GOT3 (cell line): ENCODE data around the gene PDE8B.
A peak's percentile ranks its signal among the peaks of the same experiment; 100 is the strongest.
"Not testable (repeated sequence)": the region's sequence is repeated elsewhere in the genome, so short reads cannot be mapped to it uniquely, and the experiment has no call there.

ENCODE experiments used
- DNase-seq: peaks from one replicate; lab custom pipeline; 2025; ENCODE audit warnings: mixed read lengths; lab: John Stamatoyannopoulos, UW

The PDE8B gene

DNA sequence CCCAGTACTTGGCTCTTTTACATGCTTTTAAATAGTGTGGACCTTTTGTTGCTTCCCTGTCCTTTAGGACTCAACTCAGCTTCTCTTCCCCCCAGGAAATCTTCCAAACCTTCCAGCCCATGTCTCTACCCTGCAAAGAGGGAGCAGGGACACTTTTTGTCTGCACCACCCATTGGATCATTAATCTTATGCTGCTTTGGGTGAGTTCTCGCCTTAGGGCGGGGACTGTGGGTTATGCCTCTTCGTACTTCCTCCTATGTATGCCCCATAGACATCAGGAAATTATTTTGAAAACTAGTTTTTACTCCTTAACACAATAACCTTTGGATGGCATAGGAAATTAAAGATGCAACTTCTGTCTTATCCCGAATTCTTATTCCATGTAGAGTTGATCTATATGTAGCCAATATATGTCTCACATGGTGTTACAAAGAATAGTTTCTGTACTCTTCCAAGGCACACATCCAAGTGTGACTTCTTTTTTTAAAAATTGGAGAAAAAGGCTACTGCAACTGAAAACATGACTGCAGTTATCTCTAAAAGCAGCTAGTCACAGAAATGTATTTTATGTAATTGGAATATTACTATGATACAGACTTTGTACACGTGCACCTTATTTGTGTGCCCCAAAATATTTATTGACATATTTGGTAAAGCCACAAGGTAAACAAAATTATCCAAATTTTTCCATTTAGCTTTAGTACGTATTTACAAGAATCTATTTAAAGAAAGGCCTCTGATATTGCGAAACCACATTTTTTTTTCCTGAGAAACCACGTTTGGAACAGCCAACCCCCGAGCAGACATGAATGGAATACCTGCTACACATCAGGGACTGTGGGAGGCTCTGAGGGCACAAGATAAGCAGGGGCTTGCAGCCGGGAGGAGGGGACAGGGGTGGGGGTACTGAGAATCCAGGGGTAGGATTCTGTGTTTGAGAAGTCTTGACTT is 148.1 kb downstream of the PDE8B start:
- DNase-seq: no peak

DNA sequence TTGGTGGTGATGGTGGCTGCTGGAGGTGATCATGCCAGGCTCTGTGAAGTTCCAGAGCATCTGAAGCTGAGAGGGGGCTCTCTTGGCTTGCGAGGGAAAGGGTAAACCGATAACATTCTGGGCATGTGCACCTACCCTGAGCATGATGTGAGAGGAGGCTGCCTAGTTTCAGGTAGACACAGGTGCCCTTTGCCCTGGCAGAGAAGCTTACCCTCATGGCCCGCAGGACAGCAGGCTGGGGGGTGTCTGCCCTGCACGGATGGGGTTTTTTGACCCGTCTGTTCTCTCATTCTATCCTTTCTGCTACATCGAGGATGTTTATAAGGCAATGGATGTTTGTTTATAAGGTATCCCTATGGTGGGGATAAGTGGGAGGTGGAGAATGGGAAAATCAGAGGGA is 148.8 kb downstream of the PDE8B start:
- no peak for DNase-seq

DNA sequence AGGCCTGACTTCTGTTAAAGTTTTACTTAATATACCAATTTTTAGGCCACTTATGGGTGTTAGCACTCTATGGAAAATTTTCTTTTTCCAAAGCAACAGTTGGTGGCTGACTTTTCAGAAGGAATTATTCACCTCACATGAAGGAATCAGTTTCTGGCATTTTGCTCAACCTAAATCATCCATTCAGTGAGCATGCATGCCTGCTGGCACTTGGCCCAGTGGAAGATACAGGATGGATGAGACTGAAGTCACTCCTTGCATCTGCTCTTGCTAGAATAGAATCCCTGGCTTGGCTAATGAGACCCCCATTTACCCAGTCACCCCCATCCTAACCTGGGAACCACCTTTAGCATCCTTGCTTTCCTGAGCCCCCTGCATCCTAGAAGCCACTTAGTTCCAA is 149.9 kb downstream of the PDE8B start:
- DNase-seq: no peak

DNA sequence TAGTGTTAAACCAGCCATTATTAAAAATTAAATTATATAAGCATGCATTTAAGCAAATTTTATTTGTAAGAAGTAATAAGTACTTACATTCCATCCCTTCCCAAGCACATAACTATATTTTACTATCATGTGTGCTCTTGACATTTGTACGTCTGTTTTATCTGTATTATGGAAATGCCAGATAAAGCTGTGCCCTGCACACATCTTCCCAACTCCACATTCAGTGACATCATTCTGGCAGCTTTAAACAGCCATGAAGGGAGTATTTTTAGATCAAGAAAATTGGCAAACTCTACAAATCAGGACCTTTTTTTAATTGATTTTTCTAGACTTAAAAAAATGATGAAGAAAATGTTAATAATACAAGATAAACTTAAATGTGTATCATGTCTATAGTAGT is 150.5 kb downstream of the PDE8B start:
- DNase-seq: no peak

DNA sequence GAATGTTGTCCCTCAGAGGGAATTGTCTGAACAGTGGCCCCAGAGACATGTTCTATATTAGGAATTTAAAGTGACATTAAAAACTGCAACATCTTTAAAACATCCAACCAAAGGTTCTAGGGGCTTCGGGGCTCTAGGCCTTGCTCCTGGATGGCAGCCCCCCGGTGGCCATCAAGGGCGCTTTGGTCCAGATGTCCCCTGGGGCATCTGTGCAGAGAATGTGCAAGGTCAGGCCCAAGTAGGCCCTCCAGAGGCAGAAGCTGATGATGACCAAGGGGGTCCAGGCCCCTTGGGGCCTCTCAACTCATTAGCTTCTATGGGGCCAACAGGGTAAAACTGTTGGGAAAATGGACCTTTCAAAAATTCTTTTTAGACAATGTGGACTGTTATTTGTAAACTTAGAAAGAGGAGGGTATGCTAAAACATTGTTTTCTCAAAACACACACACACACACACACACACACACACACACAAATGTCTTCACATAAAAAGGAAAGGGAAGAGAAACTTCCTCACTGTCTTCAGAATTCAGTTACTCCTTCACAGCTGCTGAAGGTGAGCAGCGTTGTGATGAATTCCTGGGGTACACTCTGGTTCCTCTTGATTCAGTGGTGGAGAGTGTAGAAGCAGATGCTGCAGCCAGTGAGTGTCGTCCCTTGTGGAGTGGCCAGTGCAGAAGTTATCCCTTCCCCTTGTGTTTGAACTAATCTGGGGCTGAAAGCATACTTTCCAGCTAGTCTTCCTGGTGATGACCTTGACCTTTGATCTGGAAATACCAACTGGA is 156.4 kb downstream of the PDE8B start:
- no peak for DNase-seq

DNA sequence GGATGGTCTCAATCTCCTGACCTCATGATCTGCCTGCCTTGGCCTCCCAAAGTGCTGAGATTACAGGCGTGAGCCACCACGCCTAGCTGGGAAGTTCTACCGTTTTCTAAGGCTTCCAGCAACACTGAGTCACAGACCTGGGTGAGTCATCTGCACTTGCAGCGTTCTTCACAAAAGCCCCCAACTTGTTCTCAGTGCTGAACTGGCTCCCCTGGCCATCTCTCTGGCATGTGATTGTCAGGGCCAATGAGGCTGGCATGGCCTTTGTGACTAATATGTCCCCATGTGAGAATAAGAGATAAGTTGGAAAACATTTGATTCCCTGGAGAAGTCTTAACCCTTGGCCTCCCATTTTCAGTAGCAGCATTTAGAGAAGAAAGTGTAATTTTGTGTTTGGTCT is 157.3 kb downstream of the PDE8B start:
- DNase-seq: no peak

DNA sequence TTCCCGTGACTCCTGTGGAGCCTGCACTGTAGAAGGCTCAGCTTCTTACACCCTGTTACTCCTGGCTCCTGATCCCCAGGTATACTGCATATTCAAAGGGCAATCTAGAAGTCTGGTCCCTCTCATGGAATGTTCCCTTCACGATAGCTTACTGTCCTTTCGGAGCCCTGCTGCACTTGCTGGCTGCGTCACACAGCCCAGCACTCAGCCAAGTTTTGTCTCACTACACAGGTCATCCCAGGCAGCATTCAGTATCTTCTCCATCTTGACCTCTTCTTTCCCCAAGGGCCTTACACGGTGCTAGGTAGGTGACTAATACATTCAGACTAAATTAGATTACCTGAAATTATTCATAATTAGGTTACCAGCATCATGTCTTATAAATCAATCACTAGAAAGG is 157.9 kb downstream of the PDE8B start:
- no peak for DNase-seq

DNA sequence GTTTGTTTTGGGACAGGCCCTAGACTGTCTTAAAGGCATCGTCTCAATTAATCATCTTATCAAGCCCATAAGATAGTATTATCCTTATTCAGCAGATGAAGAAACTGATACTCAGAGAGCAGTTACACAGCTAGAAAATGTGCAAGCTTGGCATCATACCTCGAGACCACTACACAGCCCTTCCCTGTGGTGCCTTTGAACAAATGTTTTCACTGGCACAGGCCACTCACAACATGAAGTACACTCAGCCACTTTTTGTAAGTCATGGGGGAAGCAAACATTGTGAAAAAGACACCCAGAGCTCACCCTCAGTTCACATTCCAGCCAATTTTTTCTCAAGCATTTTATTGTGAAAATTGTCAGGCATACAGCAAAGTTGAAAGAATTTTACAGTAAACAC is 159.1 kb downstream of the PDE8B start:
- DNase-seq: no peak

DNA sequence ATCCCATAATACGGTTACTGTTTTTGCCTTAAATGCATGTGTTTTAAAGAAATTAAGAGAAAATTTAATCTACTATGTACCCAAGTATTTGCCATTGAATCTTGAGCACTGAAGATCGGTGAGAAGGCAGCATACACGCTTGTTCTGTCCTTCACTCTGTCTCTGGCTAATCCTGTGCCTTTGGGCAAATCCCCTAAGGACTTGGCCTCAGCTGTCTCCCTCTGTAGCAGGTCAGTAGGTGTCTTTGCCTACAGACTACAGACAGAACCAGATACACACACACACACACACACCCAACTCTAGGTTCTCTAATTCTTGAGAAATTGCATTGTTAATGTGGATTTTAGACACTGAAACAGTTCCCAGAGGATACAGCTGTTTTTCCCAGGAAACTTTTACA is 164.2 kb downstream of the PDE8B start:
- DNase-seq: no peak

DNA sequence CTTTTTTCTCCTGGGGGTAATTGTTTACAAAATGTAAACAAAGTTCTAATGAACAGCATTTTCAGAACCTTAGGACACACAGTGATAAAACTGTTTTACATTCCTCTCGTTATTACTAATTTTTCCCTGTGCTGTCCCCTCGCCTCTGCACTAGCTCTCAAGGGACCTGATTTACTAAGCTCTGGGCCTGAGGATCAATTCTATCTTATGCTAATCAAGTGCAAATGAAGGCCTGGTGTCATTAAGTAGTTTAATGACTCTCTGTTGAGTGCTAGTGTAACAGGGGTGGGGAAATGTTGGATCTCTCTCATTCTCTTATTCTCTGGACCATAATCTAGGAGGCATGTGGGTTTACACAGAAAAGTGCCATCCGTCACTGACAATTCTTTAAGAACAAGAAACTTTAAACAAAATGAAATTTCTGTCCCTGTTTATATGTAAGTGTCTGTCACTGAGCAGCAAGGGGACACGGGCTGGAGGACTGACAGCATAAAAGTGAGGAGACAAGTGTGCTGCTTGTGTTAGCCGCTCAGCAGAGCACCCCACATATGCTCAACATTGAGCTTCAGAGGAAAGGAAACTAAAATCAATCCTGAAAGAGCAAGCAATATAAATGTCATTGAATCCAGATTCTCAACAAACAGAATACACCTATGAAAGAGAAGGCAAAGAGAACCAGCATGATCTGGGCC is 166.3 kb downstream of the PDE8B start:
- DNase-seq: no peak

DNA sequence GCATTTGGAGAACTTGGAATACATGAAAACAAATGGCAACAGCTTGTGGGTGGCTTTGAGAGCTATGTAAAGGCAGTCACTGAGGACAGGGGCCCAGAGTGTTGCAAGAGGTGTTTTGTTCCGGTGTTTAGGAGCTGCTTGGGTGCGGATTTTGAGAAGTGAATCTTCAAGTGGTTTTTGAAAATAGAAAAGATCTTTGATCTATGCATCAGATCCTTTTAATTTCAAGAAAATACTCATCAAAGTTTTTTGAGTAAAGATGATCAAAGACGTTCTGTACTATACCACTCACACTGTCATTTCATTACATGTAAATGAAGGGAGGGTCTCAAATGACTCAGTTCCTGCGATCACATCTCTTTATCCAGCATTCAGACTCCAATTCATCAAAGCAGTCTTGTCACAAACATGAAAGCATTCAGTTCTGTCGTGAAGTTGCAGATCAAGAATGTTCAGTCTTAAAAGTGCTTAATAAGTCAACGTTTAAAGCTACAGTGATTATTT is 169.1 kb downstream of the PDE8B start:
- DNase-seq: no peak

DNA sequence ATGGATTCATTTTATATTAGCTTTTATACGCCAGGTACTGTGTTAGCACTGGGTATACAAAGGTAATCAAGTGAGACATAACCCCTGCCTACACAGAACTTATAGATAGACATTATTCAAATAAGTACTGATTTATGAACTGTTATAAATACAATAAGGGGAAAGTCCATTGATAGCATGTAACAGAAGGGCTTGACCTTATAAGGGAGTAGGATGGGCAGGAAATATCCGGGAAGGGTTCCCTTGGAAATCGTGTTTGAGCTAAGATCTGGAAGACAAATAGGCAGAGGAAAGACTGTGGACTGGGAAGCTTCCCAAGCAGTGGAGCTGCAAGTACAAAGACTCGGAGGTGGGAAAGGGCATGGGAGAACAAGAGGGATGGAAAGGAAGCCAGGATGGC is 170.2 kb downstream of the PDE8B start:
- no peak for DNase-seq

DNA sequence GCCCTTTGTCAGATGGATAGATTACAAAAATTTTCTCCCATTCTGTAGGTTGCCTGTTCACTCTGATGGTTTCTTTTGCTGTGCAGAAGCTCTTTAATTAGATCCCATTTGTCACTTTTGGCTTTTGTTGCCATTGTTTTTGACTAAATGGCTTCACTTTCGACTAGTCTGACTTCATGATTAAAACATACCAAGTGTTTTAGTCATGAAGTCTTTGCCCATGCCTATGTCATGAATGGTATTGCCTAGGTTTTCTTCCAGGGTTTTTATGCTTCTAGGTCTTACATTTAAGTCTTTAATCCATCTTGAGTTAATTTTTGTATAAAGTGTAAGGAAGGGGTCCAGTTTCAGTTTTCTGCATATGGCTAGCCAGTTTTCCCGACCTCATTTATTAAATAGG is 172.9 kb downstream of the PDE8B start:
- DNase-seq: not testable (repeated sequence)

DNA sequence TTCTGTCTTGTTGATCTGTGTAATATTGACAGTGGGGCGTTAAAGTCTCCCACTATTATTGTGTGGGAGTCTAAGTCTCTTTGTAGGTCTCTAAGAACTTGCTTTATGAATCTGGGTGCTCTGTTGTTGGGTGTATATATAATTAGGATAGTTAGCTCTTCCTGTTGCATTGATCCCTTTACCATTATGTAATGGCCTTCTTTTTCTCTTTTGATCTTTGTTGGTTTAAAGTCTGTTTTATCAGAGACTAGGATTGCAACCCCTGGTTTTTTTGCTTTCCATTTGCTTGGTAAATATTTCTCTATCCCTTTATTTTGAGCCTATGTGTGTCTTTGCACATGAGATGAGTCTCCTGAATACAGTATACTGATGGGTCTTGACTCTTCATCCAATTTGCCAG is 175.9 kb downstream of the PDE8B start:
- DNase-seq: not testable (repeated sequence)

DNA sequence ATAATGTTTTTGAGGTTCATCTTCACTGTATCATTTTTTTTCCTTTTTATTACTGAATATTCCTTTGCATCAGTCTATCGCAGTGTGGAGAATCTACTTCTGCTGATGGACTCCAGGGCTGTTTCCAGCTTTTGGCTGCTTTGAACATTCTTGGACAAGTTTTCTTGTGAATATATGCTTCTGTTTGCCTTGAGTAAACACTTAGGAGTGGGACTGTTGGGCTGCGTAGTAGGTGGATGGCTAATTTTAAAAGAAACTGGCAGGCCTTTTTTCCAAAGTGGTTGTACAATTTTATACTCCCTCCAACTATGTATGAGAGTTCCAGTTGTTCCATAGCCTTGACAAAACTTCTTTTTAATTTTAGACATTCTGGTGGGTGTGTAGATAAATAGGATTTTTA is 179.3 kb downstream of the PDE8B start:
- DNase-seq: no peak

DNA sequence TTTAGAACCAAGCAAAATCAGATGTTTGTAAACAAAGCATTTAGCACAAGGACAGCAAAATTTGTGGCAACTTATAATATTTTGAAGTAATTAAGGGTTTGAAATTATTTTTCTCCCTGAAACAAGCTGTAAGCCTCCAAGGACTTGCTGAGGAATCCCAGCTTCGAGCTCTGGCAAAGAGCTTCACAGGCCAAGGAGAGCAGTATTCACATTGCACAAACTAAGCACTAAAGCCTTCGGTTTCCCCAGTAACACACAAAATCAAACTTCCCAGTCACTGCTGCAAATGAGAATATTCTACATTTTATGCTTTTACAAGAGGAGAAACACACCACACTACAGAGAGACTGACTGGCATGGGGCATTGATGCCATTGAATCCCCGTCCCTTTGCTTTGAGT is 179.7 kb downstream of the PDE8B start:
- no peak for DNase-seq

DNA sequence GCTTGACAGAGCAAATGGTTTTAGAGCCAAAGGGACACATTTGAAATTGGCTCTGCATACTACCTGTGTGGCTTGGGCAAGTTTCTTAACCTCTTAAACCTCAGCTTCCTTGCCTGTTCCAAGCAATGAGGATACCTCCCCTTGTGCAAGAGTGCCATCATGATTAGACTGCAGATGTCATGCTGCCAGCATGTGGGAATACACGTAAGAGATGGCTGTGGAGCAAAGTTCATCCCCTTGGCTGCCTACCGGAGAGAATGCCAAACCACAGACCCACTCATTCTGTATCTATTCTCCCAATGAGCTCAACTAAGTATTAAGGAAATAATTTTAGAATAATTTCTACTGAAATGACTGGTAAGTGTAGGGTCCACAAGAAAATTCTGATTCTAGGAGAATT is 180.3 kb downstream of the PDE8B start:
- DNase-seq: peak; percentile 10

DNA sequence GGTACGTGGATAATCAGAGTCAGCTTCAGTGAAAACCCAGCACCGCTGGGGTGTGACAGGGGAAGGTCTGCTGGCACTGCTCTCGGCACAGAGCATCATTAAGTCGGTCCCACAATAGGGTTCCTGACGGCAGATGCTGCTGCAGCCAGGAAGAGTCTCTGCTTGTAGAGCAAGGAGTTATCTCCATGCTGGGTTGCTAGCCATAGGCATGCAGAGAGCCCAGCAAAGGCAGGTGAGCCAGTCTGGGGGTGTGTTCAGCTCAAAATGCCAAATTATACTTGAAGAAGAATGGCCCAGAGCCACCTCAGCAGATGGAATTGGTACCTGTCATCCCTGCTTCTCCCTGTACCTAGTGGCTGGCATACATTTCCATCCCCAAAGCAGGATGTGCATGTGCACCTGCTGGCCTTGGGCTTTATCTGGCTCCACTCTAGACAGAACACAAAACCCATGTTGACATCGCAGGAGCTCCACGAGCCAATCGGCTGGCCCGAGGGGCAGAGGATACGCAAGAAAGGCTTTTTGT is 180.8 kb downstream of the PDE8B start:
- DNase-seq: no peak

DNA sequence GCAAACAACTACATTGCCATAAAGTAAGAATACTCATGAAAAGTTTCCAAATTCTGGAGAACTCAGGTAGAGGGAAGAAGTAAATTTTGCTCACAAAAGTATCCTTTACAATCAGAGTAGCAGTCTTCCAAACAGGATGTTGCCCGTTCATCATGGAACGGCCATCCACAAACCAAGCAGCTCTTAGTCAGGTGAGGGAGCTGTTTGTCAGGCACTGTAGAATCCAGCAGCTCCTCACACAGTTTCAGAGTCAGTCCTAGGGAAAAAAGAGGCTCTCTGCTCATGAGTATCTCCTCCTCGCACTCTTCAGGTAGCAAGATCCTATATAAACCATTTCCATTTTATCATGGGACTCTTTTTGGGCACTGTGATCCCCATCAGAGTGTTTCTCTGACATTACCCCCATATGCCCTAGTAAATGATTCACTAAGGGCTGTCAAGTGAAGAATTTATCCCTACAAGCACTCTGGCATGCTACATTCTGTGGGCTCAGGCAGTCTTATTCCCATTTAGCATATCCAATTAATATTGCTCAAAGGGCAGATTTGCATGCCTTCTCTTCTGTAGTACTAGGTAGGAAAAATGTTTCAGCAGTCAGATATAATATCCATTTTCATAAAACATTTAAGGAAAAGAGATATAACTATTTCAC is 183.7 kb downstream of the PDE8B start:
- no peak for DNase-seq

DNA sequence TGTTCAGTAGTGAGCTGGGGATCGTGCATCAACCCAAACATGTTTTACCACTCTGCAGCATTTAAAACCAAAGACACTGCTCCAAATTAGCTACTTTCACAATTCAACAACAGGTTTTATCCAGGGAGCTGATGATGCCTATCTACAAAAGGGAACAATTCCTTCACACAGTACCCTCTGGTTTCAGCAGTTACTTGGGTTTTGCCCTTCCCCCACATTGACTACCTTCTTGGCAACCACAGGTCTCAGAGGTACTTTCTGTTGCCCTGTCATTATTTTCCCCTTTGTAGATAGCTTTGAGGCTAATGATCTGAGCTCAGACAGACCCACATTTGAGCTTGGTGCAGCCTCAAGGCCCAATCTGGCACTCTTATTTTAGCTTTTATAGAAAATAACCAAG is 185.5 kb downstream of the PDE8B start:
- no peak for DNase-seq

DNA sequence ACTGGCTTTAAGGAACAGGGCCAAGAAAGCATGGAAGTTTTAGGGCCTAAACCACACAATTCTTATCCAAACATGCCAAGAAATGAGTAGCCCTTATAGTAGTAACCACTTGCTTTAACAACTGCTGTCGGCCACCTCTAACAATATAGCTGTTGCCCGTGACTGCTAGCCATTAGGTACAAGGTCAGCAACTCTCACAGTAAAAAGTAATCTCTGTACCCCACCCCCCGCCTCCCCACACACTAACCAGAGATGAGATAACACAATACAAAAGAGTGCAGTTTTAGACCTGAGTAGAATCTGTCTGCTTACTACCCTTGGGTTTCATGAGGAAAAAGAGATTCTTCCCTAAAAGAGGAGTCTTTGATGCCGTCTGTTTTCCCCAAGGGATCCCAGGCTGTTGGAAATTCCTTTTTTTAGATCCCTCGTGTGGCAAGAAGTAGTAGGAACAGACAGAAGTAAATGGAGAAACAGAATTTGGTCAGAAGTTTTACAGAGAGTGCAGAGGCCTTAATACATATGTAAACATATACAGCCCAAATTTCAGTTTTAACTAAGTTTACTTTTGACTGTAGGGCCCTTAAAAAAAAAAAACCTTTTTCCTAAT is 187.3 kb downstream of the PDE8B start:
- no peak for DNase-seq
